Gastrocnemius medialis (tissue), 4 donors: ENCODE results near the gene TMEM181.

ENCODE experiments used
- POLR2A ChIP-seq, 2 donors: fragments of 450-650 bp; IDR thresholded peaks; one replicate each; pipeline ENCODE4 v1.6.1; 2017; ENCODE audit warnings: antibody characterized with exemption in 2 of 2, mild to moderate bottlenecking in 2 of 2, moderate library complexity in 2 of 2
- TF ChIP-seq, protein P1 (sequence below), 5 experiments: fragments of 450-650 bp in 3 of 5; fragments of 200-600 bp in 2 of 5; sonication (generic) in 2 of 5; IDR thresholded peaks in 4 of 5; conservative IDR thresholded peaks in 1 of 5; 1 replicate in 4 of 5; 2 replicates in 1 of 5; pipeline ENCODE4 v1.5.1; 2016 to 2019; ENCODE audit warnings: antibody characterized with exemption in 5 of 5, mild to moderate bottlenecking in 3 of 5, moderate library complexity in 3 of 5

DNA sequence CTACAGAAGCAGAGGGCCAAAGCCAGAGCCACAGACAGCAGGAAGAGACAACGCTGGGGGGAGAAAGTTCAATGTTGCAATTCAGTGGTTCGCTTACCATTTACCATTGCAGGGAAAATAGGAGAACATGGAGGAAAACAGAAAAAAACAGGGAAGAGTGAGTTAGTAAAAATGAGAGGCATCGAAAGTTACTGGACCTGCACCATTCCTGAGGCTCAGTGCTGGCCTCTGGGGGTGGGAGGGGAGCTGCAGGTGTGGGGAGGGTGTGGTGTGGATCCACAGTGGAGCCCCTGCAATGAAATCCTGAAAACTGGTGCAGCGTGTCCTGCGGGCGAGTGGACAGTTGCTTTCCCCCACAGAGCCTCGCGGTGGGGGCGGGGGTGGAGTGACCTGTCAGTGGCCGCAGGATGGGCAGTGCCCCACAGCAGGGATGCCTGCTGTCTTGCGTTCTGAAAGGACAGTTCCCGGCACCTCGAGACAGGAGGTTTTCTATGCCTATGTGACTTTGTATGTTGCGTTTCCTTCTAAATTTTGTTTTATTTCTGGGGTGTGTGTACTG is 5.7 kb downstream of the TMEM181 start:
- TF ChIP-seq, protein P1, sequence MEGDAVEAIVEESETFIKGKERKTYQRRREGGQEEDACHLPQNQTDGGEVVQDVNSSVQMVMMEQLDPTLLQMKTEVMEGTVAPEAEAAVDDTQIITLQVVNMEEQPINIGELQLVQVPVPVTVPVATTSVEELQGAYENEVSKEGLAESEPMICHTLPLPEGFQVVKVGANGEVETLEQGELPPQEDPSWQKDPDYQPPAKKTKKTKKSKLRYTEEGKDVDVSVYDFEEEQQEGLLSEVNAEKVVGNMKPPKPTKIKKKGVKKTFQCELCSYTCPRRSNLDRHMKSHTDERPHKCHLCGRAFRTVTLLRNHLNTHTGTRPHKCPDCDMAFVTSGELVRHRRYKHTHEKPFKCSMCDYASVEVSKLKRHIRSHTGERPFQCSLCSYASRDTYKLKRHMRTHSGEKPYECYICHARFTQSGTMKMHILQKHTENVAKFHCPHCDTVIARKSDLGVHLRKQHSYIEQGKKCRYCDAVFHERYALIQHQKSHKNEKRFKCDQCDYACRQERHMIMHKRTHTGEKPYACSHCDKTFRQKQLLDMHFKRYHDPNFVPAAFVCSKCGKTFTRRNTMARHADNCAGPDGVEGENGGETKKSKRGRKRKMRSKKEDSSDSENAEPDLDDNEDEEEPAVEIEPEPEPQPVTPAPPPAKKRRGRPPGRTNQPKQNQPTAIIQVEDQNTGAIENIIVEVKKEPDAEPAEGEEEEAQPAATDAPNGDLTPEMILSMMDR (IDR thresholded peaks at IDR 0.05 in 4 of 5, conservative IDR thresholded peaks at IDR 0.05 in 1 of 5) = no peak
- TF ChIP-seq POLR2A (IDR thresholded peaks at IDR 0.05) = no peak
